Stimulated activated CD8-positive, alpha-beta memory T cell treated with anti-CD3 and anti-CD28 coated beads, Interleukin-7, amount 100 ng/mL, for 24 hours (primary cell): ENCODE data around the gene NFILZ.
"Not testable (repeated sequence)": the region's sequence is repeated elsewhere in the genome, so short reads cannot be mapped to it uniquely, and the experiment has no call there.

ENCODE experiments used
- DNase-seq: peaks from one replicate; pipeline ENCODE4 v3.0.0-alpha.2; 2020; ENCODE audit warnings: low read depth

Gene NFILZ

DNA sequence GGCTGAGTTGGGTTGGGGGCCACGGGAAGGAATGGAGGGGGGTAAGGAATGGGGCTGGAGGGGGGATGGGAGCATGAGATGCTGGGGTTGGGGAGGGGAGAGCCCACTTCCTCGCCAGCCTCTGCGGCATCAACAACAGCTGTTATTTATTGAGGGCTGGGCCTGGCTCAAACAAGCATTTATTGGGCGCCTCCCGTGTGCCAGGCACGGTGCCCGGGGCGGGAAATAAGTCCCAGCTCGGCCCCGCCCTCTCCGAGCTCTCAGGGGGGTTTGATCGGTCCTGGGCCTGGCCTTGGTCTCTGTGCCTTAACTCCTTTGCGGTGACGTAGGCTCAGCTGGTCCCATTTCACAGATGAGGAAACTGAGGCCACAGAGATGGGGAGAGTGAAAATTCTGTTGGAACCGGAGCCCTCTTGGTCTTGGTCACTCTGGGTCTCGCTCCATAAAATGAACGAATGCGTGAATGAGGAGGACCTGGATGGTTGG, 19.0 kb upstream of the NFILZ start:
- DNase-seq = no peak

DNA sequence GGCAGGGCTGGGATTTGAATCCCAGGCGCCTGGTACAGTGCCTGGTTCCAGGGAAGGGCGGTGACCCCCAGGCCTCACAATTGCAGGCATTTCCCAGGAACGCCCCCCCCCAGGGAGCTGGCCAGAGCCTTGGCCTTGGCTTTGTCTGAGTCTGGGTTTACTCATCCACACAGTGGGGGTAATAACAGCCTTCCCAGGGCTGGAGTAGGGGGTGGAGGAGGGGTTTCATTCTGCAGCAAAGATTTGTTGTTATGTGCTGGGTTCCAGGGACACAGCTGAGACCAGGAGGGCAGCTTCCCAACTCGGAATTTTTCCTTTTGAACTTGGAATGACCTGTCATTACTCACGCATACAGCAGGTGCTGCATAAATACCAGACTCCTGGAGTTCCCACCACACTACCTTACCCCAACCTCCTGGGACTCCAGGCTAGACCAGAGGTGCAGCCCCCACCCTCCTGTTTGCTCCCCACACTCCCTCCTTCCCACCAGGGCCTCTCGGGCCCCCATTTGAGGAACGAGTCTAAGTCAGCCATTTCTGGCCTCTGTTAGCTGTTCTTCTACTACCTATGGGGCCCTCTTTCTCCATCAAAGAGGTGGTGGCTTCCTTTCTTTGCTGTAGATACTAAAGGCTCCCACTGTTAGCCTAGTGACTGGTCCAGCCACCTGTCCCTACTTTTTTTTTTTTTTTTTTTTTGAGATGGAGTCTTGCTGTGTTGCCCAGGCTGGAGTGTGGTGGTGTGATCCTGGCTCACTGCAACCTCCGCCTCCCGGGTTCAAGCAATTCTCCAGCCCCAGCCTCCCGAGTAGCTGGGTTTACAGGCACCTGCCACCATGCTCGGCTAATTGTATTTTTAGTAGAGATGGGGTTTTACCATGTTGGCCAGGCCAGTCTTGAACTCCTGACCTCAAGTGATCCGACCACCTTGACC, 18.3 kb upstream of the NFILZ start:
- no peak for DNase-seq

DNA sequence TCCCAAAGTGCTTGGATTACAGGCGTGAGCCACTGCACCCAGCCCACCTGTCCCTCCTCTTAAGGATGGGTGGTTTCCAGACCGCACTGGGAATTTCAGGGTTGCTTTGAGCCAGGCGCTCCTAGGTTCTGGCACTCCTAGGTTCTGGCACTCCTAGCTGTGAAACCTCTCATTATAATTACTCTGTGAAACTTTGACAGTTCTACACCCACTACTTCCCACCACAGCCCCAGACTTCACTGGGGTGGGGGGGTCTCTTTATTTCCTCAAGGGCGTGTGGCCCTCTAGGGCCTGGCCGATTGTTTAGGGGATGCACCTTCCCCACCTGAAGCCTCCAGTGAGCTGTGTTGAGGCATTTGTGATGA, 17.6 kb upstream of the NFILZ start:
- no peak for DNase-seq

DNA sequence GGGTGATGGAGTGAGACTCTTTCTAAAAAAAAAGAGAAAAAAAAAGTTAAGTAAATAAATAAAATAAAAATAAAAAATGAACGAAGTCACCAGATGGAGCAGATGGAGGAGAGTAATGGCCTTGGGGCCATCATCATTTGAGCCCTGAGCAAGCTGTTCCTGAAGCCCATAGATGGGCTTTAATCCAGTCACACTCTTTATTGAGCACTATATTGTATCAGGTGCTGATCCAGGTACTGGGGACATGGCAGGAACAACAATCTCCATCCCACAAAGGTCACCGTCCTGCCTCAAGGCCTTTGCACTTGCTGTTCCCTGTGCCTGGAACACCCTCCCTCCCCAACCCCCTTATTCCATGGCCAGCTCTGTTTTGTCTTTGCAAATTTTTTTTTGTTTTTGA, 16.0 kb upstream of the NFILZ start:
- no peak for DNase-seq

DNA sequence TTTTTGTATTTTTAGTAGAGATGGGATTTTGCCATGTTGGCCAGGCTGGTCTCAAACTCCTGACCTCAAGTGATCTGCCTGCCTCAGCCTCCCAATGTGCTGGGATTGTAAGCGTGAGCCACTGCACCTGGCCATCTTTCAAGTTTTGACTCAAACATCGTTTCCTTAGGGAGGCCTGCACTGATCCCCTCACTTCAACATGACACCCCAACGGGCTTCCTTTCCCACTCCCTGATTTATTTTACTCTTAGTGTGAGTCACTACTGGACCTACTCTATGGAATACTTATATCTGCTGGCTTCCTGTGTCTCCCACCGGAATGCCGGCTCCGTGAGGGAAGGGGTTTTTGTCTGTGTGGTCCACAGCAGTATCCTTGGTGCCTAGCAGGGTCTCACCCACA, 15.4 kb upstream of the NFILZ start:
- DNase-seq = no peak

DNA sequence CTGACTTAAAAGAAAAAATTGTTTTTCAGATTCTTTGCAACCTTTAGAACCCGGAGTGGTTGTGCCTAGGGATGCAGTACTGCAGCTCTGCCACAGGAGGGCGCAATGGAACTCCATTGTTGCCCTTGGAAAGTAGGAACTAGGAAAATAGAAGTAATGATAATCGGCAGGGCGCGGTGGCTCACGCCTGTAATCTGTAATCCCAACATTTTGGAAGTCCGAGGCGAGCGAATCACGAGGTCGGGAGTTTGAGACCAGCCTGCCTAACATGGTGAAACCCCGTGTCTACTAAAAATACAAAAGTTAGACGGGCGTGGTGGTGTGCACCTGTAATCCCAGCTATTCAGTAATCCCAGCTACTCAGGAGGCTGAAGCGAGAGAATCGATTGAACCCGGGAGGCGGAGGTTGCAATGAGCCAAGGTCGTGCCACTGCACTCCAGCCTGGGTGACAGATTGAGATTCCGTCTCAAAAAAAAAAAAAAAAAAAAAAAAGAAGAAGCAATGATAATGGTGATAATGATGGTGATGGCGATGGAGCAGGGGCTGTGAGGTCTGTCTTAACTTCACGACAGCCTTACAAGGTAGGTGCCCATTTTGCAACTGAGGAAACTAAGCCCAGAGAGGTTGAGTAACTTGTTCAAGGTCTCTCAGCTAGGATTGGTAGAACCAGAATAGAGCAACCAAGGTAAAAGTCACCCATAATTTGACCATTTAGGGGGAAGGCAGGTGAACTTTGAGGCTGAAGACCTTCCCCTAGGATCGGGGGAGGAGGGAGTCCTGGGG, 14.4 kb upstream of the NFILZ start:
- peak; percentile 30 for DNase-seq

DNA sequence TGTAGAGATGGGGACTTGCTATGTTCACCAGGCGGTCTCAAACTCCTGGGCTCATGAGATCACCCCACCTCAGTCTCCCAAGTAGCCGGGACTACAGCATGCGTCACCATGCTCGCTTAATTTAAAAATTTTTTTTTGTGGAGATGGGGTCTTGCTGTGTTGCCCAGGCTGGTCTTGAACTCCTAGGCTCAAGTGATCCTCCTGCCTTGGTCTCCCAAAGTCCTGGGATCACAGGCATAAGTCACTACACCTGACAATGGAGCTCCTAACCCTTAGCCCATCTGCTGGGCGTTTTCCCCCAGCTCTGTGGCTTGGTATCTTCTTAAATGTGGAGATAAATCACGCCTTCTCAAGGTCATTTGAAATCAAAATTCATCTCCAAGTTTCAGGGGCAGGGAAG, 13.6 kb upstream of the NFILZ start:
- DNase-seq = no peak

DNA sequence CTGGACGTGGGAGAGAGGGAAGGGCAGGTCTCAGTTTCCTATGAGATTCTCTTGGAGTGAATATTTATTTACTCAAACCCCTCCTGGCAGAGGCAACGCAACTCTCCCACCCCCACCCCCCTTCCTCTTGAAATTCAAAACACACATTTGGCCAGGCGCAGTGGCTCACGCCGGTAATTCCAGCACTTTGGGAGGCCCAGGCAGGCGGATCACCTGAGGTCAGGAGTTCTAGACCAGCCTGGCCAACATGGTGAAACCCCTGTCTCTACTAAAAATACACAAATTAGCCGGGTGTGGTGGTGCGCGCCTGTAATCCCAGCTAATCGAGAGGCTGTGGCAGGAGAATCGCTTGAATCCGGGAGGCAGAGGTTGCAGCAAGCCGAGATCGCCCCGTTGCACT, 13.1 kb upstream of the NFILZ start:
- DNase-seq = not testable (repeated sequence)

DNA sequence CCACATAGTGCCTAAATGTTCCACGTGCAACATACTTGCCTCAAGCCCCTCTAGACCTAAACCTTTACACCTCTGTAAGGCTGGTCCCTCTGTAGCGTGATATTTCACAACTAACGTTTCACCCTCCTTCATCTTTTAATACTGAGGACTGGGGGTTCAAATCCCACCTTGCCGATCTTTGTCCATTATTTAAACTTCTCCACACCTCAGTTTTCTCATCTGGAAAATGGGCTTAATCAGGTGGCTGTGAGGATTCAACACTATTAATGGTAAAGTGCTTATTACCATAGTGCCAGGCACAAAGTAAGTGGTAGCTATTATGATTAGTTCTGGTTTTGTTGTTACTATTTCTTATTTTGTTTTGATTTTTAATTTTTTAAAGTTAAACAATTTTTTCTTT, 12.4 kb upstream of the NFILZ start:
- no peak for DNase-seq

DNA sequence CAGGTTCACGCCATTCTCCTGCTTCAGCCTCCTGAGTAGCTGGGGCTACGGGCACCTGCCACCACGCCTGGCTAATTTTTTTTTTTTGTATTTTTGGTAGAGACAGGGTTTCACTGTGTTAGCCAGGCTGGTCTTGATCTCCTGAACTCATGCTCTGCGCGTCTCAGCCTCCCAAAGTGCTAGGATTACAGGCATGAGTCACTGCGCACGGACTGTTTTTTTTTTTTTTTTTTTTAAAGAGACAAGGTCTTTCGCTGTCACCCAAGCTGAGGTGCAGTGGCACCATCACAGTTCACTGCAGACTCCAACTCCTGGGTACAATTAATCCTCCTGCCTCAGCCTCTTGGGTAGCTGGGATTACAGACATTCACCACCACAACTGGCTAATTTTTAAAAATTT, 11.7 kb upstream of the NFILZ start:
- no peak for DNase-seq

DNA sequence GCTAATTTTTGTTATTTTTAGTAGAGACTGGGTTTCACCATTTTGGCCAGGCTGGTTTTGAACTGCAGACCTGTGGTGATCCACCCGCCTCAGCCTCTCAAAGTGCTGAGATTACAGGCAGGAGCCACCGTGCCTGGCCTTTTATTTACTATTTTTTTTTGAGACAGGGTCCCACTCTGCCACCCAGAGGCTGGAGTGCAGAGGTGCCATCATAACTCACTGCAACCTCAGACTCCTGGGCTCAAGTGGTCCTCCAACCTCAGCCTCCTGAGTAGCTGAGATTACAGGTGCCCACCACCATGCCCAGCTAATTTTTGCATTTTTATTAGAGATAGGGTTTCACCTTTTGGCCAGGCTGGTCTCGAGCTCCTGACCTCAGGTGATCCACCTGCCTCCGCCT, 7.5 kb upstream of the NFILZ start:
- DNase-seq = not testable (repeated sequence)

DNA sequence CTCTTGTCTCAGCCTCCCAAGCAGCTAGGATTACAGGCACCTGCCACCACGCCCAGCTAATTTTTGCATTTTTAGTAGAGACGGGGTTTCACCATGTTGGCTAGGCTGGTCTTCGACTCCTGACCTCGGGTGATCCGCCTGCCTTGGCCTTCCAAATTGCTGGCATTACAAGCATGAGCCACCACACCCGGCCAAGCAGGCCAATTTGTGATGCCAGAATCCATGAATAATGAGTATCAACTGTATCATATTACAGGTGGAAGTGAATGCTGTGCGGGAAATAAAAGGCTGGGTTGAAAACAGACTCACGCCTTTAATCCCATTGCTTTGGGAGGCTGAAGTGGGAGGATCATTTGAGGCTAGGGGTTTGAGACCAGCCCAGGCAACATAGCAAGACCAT, 3.6 kb upstream of the NFILZ start:
- no peak for DNase-seq

DNA sequence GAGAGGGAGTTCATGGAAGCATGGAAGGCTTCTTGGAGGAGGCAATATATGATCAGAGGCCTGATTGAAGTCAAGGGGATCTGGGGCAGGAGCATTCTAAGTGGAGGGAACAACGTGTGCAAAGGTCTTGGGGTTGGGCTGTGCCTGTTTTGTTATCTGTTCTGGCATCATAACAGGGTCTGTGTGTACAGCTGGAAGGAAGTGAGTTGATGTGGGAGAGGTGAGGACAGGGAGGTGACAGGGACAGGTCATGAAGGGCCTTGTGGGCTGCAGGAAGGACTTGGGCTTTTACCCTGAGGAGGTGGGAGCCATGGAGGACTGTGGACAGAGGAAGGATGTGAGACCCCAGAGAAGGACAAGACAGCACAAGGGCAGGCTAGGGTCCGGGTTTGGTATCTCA, 1.2 kb upstream of the NFILZ start:
- no peak for DNase-seq

DNA sequence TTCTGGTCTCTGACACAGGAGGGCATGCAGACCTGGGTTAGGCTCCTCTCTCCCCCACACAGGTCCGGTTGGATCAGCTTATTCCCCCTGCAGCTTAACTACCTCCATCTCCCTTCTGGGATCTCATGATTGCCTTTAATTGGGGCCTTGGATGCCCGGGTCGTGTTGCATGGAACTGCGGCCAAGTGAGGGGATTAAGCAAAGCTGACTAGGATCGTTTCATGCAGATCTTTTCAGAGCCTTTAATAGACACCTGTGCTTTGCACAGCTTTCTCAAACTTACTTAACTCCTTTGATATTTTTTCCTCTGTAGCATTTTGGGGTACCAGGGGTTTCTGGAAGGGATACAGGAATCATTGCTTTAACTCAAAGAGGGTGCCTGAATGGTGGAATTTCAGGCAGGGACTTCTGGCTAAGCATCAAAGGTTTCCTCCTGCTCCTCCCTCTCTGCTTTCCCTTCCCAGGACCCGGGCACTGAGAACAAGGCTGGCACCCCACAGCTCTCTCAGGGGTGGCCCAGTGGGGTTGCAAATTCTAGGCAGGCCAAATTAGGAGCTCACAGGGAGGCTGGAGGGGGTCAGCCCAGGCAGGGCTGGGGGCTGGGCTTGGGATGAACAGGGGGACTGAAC, 477 bp downstream of the NFILZ start:
- DNase-seq = no peak

DNA sequence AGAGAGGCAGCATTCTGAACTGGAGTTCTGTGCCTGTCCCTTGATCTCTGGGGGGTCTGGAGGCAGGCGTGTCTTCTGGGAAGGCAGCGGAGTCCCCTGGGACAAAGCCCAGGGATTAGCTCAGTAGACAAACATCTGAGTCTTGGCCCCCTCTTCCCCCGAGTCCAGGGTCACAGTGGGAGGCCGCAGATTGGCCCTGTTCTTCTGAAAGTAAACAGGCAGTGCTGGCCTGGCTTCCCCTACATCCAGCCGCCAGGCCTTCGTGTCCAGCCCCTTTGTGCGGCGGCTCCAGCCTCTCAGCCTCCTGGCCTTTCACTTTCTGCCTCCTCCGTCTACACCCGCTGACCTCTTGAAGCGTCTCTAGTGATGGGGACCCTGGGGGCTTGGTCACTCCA, 989 bp downstream of the NFILZ start:
- no peak for DNase-seq

DNA sequence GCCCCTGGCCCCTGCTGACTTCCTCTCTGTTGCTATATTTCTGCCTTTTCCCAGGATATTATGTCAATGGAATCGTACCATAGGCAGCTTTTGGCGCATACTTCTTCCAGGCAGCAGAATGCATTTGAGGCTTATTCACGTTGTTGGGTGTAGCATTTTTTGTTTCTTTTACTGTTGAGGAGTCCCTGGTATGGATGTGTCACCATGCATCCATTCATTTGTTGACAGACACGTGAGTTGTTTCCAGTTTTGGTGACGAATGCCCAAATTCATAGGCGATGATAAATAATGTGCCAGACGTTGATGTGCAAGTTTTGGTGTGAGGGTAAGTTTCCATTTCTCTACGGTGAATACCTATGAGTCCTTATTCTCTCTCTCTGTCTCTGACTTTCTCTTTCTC, 5.0 kb downstream of the NFILZ start:
- no peak for DNase-seq

DNA sequence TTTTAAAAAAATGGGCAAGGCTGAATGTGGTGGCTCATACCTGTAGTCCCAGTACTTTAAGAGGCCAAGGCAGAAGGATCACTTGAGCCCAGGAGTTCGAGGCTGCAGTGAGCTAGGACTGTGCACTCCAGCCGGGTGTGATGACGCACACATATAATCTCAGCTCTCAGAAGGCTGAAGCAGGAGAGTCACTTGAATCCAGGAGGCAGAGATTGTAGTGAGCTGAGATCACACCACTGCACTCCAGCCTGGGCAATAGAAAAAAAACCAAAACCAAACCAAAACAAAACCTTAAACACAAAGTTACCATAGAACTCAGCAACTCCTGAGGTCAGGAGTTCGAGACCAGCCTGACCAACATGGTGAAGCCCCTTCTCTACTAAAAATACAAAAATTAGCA, 6.6 kb downstream of the NFILZ start:
- not testable (repeated sequence) for DNase-seq

DNA sequence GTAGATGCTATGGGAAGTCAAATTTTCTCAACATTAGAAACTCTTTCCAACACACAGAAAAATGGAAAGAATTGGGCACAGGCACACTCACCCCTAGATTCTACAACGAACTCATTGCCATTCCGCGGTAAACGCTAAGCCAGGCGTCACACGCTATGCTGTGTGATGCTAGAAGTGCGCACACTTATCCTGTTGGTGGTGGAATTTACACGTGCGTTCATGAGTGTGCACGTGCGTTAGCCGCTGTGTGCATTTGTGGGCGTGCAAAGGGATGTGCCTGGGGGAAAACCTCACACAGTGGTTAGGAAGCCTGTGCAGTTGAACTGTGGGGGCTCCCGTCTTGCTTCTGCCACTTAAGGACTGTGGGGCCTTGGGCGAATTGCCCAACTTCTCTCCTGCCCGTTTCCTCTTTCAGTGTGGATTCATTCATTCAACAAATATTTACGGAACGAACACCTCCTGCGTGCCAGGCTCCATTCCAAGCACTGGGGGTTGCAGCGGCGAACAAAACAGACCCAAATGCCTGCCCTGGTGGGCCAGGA, 7.7 kb downstream of the NFILZ start:
- no peak for DNase-seq

DNA sequence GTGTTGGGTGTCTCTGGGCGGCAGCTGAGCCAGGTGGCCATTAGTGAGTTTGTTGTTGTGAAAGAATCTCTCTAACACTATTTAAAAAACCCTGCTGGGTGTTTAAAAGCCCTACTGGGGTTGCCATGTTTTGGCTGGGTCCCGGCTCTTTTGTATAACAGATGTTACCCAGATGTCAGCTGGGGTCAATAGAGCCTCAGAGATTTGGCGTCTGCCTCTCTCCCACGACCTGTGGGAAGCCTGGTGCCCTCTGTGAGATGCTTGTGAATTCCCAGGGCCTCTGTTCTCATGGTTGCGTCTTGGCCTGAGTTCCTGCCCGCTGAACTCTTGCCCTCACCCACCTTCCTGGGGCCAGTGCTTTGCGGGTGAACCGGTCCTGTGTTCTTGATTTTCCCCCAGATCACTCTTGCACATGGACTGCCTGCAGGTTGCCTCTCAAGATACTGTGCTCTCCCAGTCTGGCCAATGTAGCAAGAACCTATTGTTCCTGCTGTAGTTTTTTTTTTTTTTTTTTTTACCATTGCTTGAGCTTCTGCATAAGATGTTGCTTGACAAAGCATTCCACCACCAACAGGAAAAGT, 9.5 kb downstream of the NFILZ start:
- DNase-seq = no peak

DNA sequence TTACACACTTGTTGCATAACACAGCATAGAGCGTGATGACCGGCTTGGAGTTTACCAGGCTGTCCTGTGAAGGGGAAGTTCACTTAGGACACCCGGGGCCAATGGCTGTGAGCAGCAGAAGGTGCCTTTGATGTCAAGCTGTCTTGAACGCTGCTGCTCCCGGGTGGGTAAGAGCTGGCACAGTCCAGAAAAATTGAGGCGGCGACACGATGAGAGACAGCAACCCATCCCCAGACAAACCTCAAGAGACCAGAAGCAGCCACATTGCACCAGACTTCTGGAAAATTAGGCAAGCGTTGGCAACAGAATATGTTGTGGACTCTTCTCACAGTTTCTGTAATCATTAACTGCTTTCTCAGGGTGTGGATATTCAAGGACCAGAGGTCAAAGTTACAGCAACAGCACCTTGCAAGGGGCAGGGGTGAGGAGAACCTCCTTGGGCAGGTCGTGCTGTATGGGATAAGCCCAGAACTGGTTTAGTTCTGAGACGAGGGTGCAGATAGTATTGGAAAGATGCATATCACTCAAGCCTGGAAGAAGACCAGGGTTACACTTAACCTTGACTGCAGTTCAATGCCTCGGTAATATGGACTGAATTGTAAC, 10.1 kb downstream of the NFILZ start:
- DNase-seq = no peak

DNA sequence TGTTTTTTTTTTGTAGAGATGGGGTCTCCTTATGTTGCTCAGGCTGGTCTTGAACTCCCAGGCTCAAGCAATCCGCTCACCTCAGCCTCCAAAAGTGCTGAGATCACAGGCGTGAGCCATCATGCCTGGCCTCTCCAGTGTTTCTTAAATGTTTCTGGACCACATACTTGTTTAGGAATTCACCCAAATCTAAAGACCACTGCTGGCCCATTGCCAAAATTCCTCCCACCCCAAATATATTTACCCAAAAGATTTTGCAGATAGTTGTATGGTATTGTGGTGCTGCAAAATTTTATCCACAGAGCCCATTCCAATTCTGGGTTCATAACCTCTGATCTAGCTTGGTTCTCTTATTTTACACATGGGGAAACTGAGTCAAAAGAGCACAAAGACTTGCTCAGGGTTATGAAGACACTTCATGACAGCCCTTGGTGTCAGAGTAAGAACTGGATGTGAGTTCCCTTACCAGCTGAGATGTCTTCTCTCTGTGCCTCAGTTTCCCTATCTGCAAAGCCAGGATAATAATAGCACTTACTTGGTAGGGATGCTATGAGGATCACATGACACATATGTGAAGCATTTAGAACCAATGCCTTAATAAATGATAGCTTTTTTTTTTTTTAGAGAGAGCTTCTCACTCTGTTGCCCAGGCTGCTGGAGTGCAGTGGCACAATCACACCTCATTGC, 10.9 kb downstream of the NFILZ start:
- no peak for DNase-seq
